ENCODE data around the gene SPTA1.

Gene SPTA1

GRCh38 chr1:158685085-158685484 is 1.4 kb downstream of the SPTA1 start:
- no peak for DNase-seq (ENCODE audit: low read depth)

GRCh38 chr1:158681606-158682005 is 4.9 kb downstream of the SPTA1 start:
- no peak for DNase-seq (ENCODE audit: low read depth)

GRCh38 chr1:158679289-158679688 is 7.2 kb downstream of the SPTA1 start:
- no peak for DNase-seq (ENCODE audit: low read depth)

- no peak for DNase-seq (ENCODE audit: low read depth)
These were observed 10.8 kb downstream of the SPTA1 start for GRCh38 chr1:158675563-158676323.

GRCh38 chr1:158674302-158674701 is 12.2 kb downstream of the SPTA1 start:
- DNase-seq (ENCODE audit: low read depth): no peak

- DNase-seq (ENCODE audit: low read depth): no peak
These were observed 20.5 kb downstream of the SPTA1 start for GRCh38 chr1:158666037-158666436.

- DNase-seq (ENCODE audit: low read depth): no peak
These were observed 31.9 kb downstream of the SPTA1 start for GRCh38 chr1:158654571-158654970.

- DNase-seq (ENCODE audit: low read depth): no peak
These were observed 32.4 kb downstream of the SPTA1 start for GRCh38 chr1:158654086-158654485.

- no peak for DNase-seq (ENCODE audit: low read depth)
These were observed 33.7 kb downstream of the SPTA1 start for GRCh38 chr1:158652721-158653334.

- DNase-seq (ENCODE audit: low read depth): no peak
These were observed 37.5 kb downstream of the SPTA1 start for GRCh38 chr1:158649052-158649451.

GRCh38 chr1:158646465-158646864 is 40.0 kb downstream of the SPTA1 start:
- no peak for DNase-seq (ENCODE audit: low read depth)

- DNase-seq (ENCODE audit: low read depth): no peak
These were observed 42.1 kb downstream of the SPTA1 start for GRCh38 chr1:158644449-158644848.

- DNase-seq (ENCODE audit: low read depth): no peak
These were observed 47.6 kb downstream of the SPTA1 start for GRCh38 chr1:158638904-158639303.

- no peak for DNase-seq (ENCODE audit: low read depth)
These were observed 48.4 kb downstream of the SPTA1 start for GRCh38 chr1:158638146-158638545.

- no peak for DNase-seq (ENCODE audit: low read depth)
These were observed 72.8 kb downstream of the SPTA1 start for GRCh38 chr1:158613764-158614163.

- DNase-seq (ENCODE audit: low read depth): no peak
These were observed 74.6 kb downstream of the SPTA1 start for GRCh38 chr1:158611916-158612315.

- no peak for DNase-seq (ENCODE audit: low read depth)
These were observed 79.2 kb downstream of the SPTA1 start for GRCh38 chr1:158607296-158607695.

GRCh38 chr1:158604968-158605367 is 81.5 kb downstream of the SPTA1 start, which contains the start of gene OR10Z1:
Gene OR10Z1, plus strand, starts transcription at chr1:158605268. Its CDS starts 1,171 bp downstream, at chr1:158606439.
- DNase-seq (ENCODE audit: low read depth): no peak

GRCh38 chr1:158600735-158601134 is 85.8 kb downstream of the SPTA1 start:
- DNase-seq (ENCODE audit: low read depth): no peak

- no peak for DNase-seq (ENCODE audit: low read depth)
These were observed 99.6 kb downstream of the SPTA1 start for GRCh38 chr1:158586942-158587341.

GRCh38 chr1:158583962-158584361 is 102.6 kb downstream of the SPTA1 start:
- no peak for DNase-seq (ENCODE audit: low read depth)

GRCh38 chr1:158579733-158580132 is 106.8 kb downstream of the SPTA1 start, which contains the start of gene OR10X1:
Gene OR10X1, minus strand, starts transcription at chr1:158579899. Its CDS starts 0 bp downstream, at chr1:158579899.
- DNase-seq (ENCODE audit: low read depth): no peak

- DNase-seq (ENCODE audit: low read depth): no peak
These were observed 109.0 kb downstream of the SPTA1 start for GRCh38 chr1:158577561-158577960.

GRCh38 chr1:158572226-158572625 is 114.3 kb downstream of the SPTA1 start:
- DNase-seq (ENCODE audit: low read depth): no peak
